Subcutaneous adipose tissue (tissue), 4 donors: ENCODE data around the gene FBXO21. TPM values are rescaled to one million over a fixed set of nuclear protein-coding genes. Genes with fewer than 3 reads are reported as not detected.

Experiments
- CTCF ChIP-seq: fragments of 450-650 bp; IDR thresholded peaks from one replicate; pipeline ENCODE4 v1.5.1; 2016; ENCODE audit warnings: low read depth, mild to moderate bottlenecking, control low read depth, antibody characterized with exemption, moderate library complexity
- total RNA-seq, 4 donors: library from RNA; depleted of rRNA; stranded (reverse); fragments of >200 nt; gene quantifications; one replicate each; pipeline ENCODE4 v1.1.0, GENCODE V29; 2016

FBXO21 gene
- total RNA-seq, 4 donors from 2014 or later, result 23.8 to 71.4 (median 30.8) TPM

- no peak for TF ChIP-seq CTCF
Observed at GRCh38 chr12:117180758-117181467, 9.4 kb downstream of the FBXO21 start.

GRCh38 chr12:117178745-117179144 lies 11.5 kb downstream of the FBXO21 start:
- TF ChIP-seq CTCF, result no peak

GRCh38 chr12:117178301-117178700 lies 12.0 kb downstream of the FBXO21 start:
- no peak for TF ChIP-seq CTCF

- no peak for TF ChIP-seq CTCF
Observed at GRCh38 chr12:117172168-117172567, 18.1 kb downstream of the FBXO21 start.

- TF ChIP-seq CTCF, result no peak
Observed at GRCh38 chr12:117171499-117172162, 18.6 kb downstream of the FBXO21 start.

- no peak for TF ChIP-seq CTCF
Observed at GRCh38 chr12:117169548-117169947, 20.7 kb downstream of the FBXO21 start.

GRCh38 chr12:117168976-117169375 lies 21.3 kb downstream of the FBXO21 start:
- TF ChIP-seq CTCF, result no peak
